Hepatocyte (in vitro differentiated cells): Measurements from ENCODE around the gene ITGB1.
"Not testable (repeated sequence)": the region's sequence is repeated elsewhere in the genome, so short reads cannot be mapped to it uniquely, and the experiment has no call there.

Experiments used
- CTCF ChIP-seq: fragments of 200-600 bp; sonication (generic); IDR thresholded peaks from 2 replicates; pipeline ENCODE4 v1.5.1; 2016; ENCODE audit warnings: antibody characterized with exemption, mild to moderate bottlenecking; ENCODE audit not compliant: poor library complexity
- EZH2 ChIP-seq: fragments of 200-600 bp; sonication (generic); IDR thresholded peaks from 2 replicates; pipeline ENCODE4 v1.6.1; 2016; ENCODE audit warnings: antibody characterized with exemption, mild to moderate bottlenecking, borderline replicate concordance
- EZH2phosphoT487 ChIP-seq: fragments of 200-600 bp; sonication (generic); IDR thresholded peaks from one replicate; pipeline ENCODE4 v1.6.1; 2018; ENCODE audit warnings: antibody characterized with exemption, mild to moderate bottlenecking, low read depth, moderate library complexity; ENCODE audit not compliant: unreplicated experiment, severe bottlenecking

GRCh38 chr10:32909970-32910369 lies 48.1 kb downstream of the ITGB1 start:
- not testable (repeated sequence) for TF ChIP-seq EZH2, EZH2phosphoT487, CTCF
